Loucy (cell line): ENCODE results near the gene PLEKHB1.

ENCODE experiments used
- CTCF ChIP-seq: fragments of 200-600 bp; sonication (generic); conservative IDR thresholded peaks from 2 replicates; pipeline ENCODE4 v1.5.1; 2014; ENCODE audit warnings: mild to moderate bottlenecking, antibody characterized with exemption, low read length
- EZH2phosphoT487 ChIP-seq: fragments of 200-600 bp; IDR thresholded peaks from 2 replicates; pipeline ENCODE4 v1.6.1; 2018; ENCODE audit warnings: antibody characterized with exemption, mild to moderate bottlenecking, moderate library complexity, borderline replicate concordance

- TF ChIP-seq CTCF = no peak
- no peak for TF ChIP-seq EZH2phosphoT487
These were observed 13.6 kb downstream of the PLEKHB1 start for GRCh38 chr11:73659961-73660360.
